Ishikawa (cell line): ENCODE data around the gene CACNA1H.

ENCODE experiments used
- CEBPB ChIP-seq: IDR thresholded peaks from 2 replicates; pipeline ENCODE4 v1.6.1; 2012
- CREB1 ChIP-seq: IDR thresholded peaks from 2 replicates; pipeline ENCODE4 v1.6.1; 2012; ENCODE audit warnings: low read depth
- EGR1 ChIP-seq: IDR thresholded peaks from 2 replicates; pipeline ENCODE4 v1.6.1; 2012
- EP300 ChIP-seq: IDR thresholded peaks from 2 replicates; pipeline ENCODE4 v1.6.1; 2012; ENCODE audit warnings: borderline replicate concordance
- FOXM1 ChIP-seq: IDR thresholded peaks from 2 replicates; pipeline ENCODE4 v1.6.1; 2012; ENCODE audit warnings: low read depth, borderline replicate concordance
- MAX ChIP-seq: IDR thresholded peaks from 2 replicates; pipeline ENCODE4 v1.6.1; 2012
- NFIC ChIP-seq: IDR thresholded peaks from 2 replicates; pipeline ENCODE4 v1.6.1; 2012
- RAD21 ChIP-seq: IDR thresholded peaks from 2 replicates; pipeline ENCODE4 v1.6.1; 2012; ENCODE audit warnings: low read depth
- REST ChIP-seq: IDR thresholded peaks from 2 replicates; pipeline ENCODE4 v1.6.1; 2012; ENCODE audit warnings: low read depth, mild to moderate bottlenecking
- TAF1 ChIP-seq: IDR thresholded peaks from 2 replicates; pipeline ENCODE4 v1.6.1; 2012; ENCODE audit warnings: low read depth, mild to moderate bottlenecking
- TCF12 ChIP-seq: IDR thresholded peaks from 2 replicates; pipeline ENCODE4 v1.6.1; 2012; ENCODE audit warnings: low read depth
- TEAD4 ChIP-seq: IDR thresholded peaks from 2 replicates; pipeline ENCODE4 v1.6.1; 2012
- USF1 ChIP-seq: IDR thresholded peaks from 2 replicates; pipeline ENCODE4 v1.6.1; 2012
- YY1 ChIP-seq: IDR thresholded peaks from 2 replicates; pipeline ENCODE4 v1.6.1; 2012; ENCODE audit warnings: low read depth
- ZBTB7A ChIP-seq: IDR thresholded peaks from 2 replicates; pipeline ENCODE4 v1.6.1; 2012; ENCODE audit warnings: low read depth

CACNA1H gene

DNA sequence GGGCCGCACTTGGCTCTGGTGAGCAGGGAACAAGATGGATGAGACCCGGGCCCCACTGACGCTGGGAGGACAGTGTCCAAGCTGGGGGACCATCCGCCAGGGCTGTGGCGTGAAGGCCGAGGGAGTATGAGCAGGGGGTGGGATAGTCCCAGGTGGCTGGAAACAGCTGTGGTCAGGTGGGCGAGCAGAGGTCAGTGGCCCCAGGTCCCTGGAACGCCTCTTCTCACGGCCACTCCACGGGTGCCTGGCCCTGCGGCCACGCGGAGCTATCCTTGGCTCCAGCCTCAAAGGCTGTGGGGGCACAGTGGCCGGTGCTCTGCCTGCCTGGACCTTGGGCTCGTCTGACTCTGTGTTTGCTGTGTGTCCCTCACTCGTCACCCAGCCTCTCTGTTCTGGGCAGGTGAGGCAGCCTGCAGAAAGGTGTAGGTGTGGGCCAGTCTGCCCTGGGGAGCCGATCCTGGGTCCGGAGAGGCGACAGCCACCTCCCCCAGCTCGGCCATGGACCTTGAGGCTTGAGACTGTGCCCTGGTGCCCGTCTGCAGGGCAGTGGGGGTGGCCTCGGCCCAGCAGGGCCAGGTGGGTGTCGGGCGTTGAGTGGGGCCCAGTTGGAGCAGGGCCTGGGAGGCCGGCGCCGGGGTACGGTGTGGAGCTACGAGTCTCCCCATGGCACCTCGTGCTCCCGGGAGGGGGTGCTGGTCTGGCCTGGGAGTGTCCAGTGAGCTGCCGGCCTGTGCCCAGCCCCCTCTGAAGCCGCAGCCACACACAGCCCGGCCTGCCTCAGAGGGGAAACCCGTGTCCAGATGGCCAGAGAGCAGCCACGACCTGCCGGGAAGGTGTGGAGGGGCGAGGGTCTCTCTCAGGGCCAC lies 10.0 kb downstream of the CACNA1H start:
- TF ChIP-seq EGR1, result no peak
- no peak for TF ChIP-seq NFIC
- no peak for TF ChIP-seq CEBPB

DNA sequence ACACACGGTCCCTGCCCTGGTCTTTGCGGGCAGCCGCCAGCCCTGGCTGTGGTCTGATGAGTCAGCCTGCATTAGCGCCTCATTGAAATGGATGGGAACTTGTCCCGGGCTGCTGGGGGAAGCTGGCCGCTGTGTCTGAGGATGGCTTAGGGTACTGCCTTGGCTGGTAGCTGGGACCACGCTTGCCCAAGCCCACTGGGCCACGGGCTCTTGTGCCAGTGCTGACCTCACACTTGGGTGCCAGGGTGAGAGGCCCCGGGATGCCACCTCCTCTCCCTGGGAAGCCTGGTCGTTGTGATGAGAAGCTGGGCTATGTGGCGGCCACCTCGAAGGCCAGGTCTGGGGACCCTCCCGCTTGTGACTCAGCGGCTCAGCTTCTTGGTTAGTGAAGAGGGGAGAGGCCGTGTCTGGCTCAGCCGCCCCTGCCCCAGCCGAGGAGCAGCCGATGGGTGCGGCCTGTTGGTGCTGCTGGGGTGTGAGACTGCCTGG lies 10.7 kb downstream of the CACNA1H start:
- TF ChIP-seq TCF12, result no peak
- no peak for TF ChIP-seq TAF1
- no peak for TF ChIP-seq CEBPB

- TF ChIP-seq MAX, result no peak
- no peak for TF ChIP-seq RAD21
- TF ChIP-seq FOXM1, result no peak
- TF ChIP-seq NFIC, result no peak
- no peak for TF ChIP-seq CEBPB
- no peak for TF ChIP-seq YY1
- no peak for TF ChIP-seq EGR1
Observed at GRCh38 chr16:1164382-1164781, 11.5 kb downstream of the CACNA1H start.

- no peak for TF ChIP-seq TAF1
- no peak for TF ChIP-seq ZBTB7A
- TF ChIP-seq REST, result no peak
- TF ChIP-seq USF1, result no peak
- no peak for TF ChIP-seq EP300
- no peak for TF ChIP-seq TCF12
Observed at GRCh38 chr16:1164975-1165374, 12.1 kb downstream of the CACNA1H start.

DNA sequence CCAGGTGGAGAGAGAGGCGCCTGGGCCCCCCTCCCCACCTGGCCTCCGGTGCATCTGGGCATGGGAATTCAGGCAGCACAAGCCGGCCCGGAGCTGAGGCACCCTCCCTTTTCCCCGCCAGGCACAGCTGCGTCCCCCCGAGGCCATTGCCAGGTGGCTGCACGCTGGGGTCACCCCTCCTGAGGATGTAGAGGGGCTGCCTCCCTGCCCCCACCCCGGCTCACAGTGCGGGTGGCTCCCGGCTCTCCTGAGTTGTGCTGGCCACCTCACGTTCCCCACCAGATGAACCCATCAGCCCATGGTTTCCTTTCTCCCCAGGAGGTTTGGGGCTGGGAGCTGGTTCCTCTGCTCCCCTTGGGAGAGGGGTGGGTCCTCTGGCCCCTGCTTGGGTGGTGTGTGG lies 12.6 kb downstream of the CACNA1H start:
- no peak for TF ChIP-seq TAF1
- no peak for TF ChIP-seq YY1

GRCh38 chr16:1167276-1168107 lies 14.6 kb downstream of the CACNA1H start:
- TF ChIP-seq YY1 (no peak), USF1 (no peak), EGR1 (0 out of 2 replicates have a peak, but pooled peaks have one; percentile 31), TAF1 (no peak), CREB1 (no peak), MAX (0 out of 2 replicates have a peak, but pooled peaks have one; percentile 28)

DNA sequence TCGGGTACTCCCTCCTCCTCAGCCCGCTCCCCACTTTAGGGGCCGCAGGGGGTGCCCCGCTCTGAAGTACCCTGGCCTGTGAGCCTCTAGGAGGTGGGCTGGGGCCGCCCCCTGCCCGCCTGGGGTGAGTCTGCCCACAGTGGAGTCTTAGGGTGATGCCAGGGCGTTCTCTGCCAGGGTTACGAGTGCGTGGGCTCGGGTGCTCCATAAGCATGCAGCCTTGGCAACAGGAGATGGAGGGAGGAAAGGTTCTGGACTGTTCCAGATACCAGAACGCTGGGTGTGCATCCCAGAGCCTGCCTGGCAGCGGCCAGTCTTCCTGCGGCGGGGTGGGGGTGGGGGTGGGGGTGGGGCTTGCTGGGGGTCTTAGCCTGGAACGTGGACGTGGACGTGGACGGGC lies 15.9 kb downstream of the CACNA1H start:
- no peak for TF ChIP-seq TCF12
- TF ChIP-seq USF1, result no peak
- no peak for TF ChIP-seq NFIC
- TF ChIP-seq EP300, result no peak
- TF ChIP-seq FOXM1, result no peak
- TF ChIP-seq RAD21, result no peak
- no peak for TF ChIP-seq REST
- no peak for TF ChIP-seq TEAD4
- no peak for TF ChIP-seq CEBPB
